WTC11 (cell line): ENCODE measurements around the gene TENT5A. TPM values are rescaled to one million over a fixed set of nuclear protein-coding genes. Genes with fewer than 3 reads are reported as not detected.

Experiments
- ATAC-seq: fragments of 200-7000 bp; cut with Tn5 transposase; 2 replicates; pipeline ENCODE4 v1.10.0; 2021; ENCODE audit warnings: mild to moderate bottlenecking, moderate library complexity
- CTCF ChIA-PET: fragments of 300-600 bp; sonication (Branson Sonifier 250); formaldehyde crosslinking; loops from one replicate; lab custom pipeline; 2021; ENCODE audit warnings: antibody characterized with exemption; lab: Charles Lee
- POLR2A ChIA-PET: fragments of 350-600 bp; sonication (Branson Sonifier 250); formaldehyde crosslinking; loops from one replicate; lab custom pipeline; 2021; ENCODE audit warnings: antibody characterized with exemption; lab: Charles Lee
- DNase-seq: peaks from one replicate; pipeline ENCODE4 v3.0.0; 2021; ENCODE audit warnings: low spot score
- H3K27ac Mint-ChIP-seq: 2 replicates; pipeline ENCODE4 v1.8.0; 2021; ENCODE audit warnings: mixed read lengths
- H3K27me3 Mint-ChIP-seq: 2 replicates; pipeline ENCODE4 v1.8.0; 2021; ENCODE audit warnings: low read depth, mild to moderate bottlenecking, moderate library complexity, mixed read lengths
- H3K36me3 Mint-ChIP-seq: 2 replicates; pipeline ENCODE4 v1.8.0; 2021; ENCODE audit warnings: mixed read lengths
- H3K4me1 Mint-ChIP-seq: 2 replicates; pipeline ENCODE4 v1.8.0; 2022; ENCODE audit warnings: mixed read lengths
- H3K4me3 Mint-ChIP-seq: 2 replicates; pipeline ENCODE4 v1.8.0; 2021; ENCODE audit warnings: mild to moderate bottlenecking, moderate library complexity, mixed read lengths
- H3K9me3 Mint-ChIP-seq: 2 replicates; pipeline ENCODE4 v1.8.0; 2021; ENCODE audit warnings: mixed read lengths
- CBFB ChIP-seq: sonication (generic); formaldehyde crosslinking; IDR thresholded peaks from 2 replicates; pipeline ENCODE4 v1.8.1; 2022; ENCODE audit warnings: mild to moderate bottlenecking, low read depth, missing genetic modification reagents
- FOXJ3 ChIP-seq: sonication (generic); formaldehyde crosslinking; IDR thresholded peaks from 2 replicates; pipeline ENCODE4 v1.9.0; 2021; ENCODE audit warnings: missing genetic modification reagents, mild to moderate bottlenecking, borderline replicate concordance
- FOXP1 ChIP-seq: sonication (generic); formaldehyde crosslinking; IDR thresholded peaks from 2 replicates; pipeline ENCODE4 v1.8.0; 2022; ENCODE audit warnings: missing genetic modification reagents, mild to moderate bottlenecking, moderate library complexity, borderline replicate concordance
- GABPB1 ChIP-seq: sonication (generic); formaldehyde crosslinking; IDR thresholded peaks from 2 replicates; pipeline ENCODE4 v1.8.1; 2023; ENCODE audit warnings: mild to moderate bottlenecking, missing genetic modification reagents
- NFATC4 ChIP-seq: fragments of 250-450 bp; sonication (Bioruptor Pico); IDR thresholded peaks from 2 replicates; pipeline ENCODE4 v1.9.0; 2021; ENCODE audit warnings: mild to moderate bottlenecking
- ZNF396 ChIP-seq: fragments of 250-450 bp; sonication (Bioruptor Pico); IDR thresholded peaks from 2 replicates; pipeline ENCODE4 v1.8.0; 2021; ENCODE audit warnings: mild to moderate bottlenecking, moderate library complexity, borderline replicate concordance
- ZNF671 ChIP-seq: fragments of 250-450 bp; sonication (Bioruptor Pico); IDR thresholded peaks from 2 replicates; pipeline ENCODE4 v1.8.0; 2021; ENCODE audit warnings: mild to moderate bottlenecking
- total RNA-seq: library from RNA; stranded (reverse); gene quantifications from 3 replicates; pipeline ENCODE4 v1.2.3, GENCODE V29; 2021
- TF ChIP-seq, protein P1 (sequence below): sonication (generic); formaldehyde crosslinking; IDR thresholded peaks from 2 replicates; pipeline ENCODE4 v1.8.1; 2023; ENCODE audit warnings: mild to moderate bottlenecking, moderate library complexity, missing genetic modification reagents
- TF ChIP-seq, protein P2 (sequence below): sonication (generic); formaldehyde crosslinking; IDR thresholded peaks from 2 replicates; pipeline ENCODE4 v1.8.0; 2023; ENCODE audit warnings: mild to moderate bottlenecking, missing genetic modification reagents
- TF ChIP-seq, protein P3 (sequence below): sonication (generic); formaldehyde crosslinking; IDR thresholded peaks from 2 replicates; pipeline ENCODE4 v1.8.1; 2022; ENCODE audit warnings: mild to moderate bottlenecking, moderate library complexity, missing genetic modification reagents
- TF ChIP-seq, protein P4 (sequence below): sonication (generic); formaldehyde crosslinking; IDR thresholded peaks from 2 replicates; pipeline ENCODE4 v1.8.0; 2023; ENCODE audit warnings: missing genetic modification reagents
- TF ChIP-seq, protein P5 (sequence below): sonication (generic); formaldehyde crosslinking; IDR thresholded peaks from 2 replicates; pipeline ENCODE4 v1.8.1; 2023; ENCODE audit warnings: mild to moderate bottlenecking, missing genetic modification reagents, moderate library complexity
- TF ChIP-seq, protein P6 (sequence below): sonication (generic); formaldehyde crosslinking; IDR thresholded peaks from 2 replicates; pipeline ENCODE4 v1.8.1; 2023; ENCODE audit warnings: mild to moderate bottlenecking, missing genetic modification reagents, borderline replicate concordance
- TF ChIP-seq, protein P7 (sequence below): fragments of 250-450 bp; sonication (Bioruptor Pico); IDR thresholded peaks from 2 replicates; pipeline ENCODE4 v1.9.0; 2021; ENCODE audit warnings: mild to moderate bottlenecking
- TF ChIP-seq, protein P8 (sequence below): fragments of 200-600 bp; IDR thresholded peaks from 2 replicates; pipeline ENCODE4 v1.8.0; 2022; ENCODE audit warnings: antibody characterized with exemption

TENT5A gene
- total RNA-seq, 1 experiment from 2014 or later = 3.2 TPM

DNA sequence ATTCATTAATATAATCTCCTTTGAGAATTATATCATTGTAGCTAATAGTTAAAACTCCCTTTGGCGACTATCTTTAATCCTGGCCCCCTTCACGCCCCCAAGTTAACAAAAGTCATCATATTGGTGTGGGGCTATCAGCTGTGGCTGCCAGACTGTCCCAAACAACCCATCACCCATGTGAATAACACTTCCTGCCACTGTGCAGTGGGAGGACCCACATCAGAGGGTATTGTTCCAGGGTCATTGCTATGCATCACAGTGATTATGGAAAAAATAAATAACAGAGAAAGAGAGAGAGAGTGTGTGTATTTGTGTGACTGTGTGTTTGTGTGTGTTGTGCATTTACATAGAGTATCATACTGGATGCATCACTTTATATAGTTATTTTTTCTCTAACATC is 39.3 kb upstream of the TENT5A start:
- Mint-ChIP-seq H3K27me3 (no peaks in the 10 kb centered on the region), H3K36me3 (no peaks in the 10 kb centered on the region), H3K9me3 (peaks cover 9% of the 10 kb centered on the region), H3K27ac (no peak overlapping the region), H3K4me1 (peaks cover 48% of the 10 kb centered on the region), H3K4me3 (no peak overlapping the region)
- ChIA-PET POLR2A (no interaction called here), CTCF (no interaction called here)
- ATAC-seq (no peak), DNase-seq (no peak)
- TF ChIP-seq, protein P1, sequence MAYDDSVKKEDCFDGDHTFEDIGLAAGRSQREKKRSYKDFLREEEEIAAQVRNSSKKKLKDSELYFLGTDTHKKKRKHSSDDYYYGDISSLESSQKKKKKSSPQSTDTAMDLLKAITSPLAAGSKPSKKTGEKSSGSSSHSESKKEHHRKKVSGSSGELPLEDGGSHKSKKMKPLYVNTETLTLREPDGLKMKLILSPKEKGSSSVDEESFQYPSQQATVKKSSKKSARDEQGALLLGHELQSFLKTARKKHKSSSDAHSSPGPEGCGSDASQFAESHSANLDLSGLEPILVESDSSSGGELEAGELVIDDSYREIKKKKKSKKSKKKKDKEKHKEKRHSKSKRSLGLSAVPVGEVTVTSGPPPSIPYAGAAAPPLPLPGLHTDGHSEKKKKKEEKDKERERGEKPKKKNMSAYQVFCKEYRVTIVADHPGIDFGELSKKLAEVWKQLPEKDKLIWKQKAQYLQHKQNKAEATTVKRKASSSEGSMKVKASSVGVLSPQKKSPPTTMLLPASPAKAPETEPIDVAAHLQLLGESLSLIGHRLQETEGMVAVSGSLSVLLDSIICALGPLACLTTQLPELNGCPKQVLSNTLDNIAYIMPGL = no peak
- TF ChIP-seq, protein P2, sequence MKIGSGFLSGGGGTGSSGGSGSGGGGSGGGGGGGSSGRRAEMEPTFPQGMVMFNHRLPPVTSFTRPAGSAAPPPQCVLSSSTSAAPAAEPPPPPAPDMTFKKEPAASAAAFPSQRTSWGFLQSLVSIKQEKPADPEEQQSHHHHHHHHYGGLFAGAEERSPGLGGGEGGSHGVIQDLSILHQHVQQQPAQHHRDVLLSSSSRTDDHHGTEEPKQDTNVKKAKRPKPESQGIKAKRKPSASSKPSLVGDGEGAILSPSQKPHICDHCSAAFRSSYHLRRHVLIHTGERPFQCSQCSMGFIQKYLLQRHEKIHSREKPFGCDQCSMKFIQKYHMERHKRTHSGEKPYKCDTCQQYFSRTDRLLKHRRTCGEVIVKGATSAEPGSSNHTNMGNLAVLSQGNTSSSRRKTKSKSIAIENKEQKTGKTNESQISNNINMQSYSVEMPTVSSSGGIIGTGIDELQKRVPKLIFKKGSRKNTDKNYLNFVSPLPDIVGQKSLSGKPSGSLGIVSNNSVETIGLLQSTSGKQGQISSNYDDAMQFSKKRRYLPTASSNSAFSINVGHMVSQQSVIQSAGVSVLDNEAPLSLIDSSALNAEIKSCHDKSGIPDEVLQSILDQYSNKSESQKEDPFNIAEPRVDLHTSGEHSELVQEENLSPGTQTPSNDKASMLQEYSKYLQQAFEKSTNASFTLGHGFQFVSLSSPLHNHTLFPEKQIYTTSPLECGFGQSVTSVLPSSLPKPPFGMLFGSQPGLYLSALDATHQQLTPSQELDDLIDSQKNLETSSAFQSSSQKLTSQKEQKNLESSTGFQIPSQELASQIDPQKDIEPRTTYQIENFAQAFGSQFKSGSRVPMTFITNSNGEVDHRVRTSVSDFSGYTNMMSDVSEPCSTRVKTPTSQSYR (CRISPR knock-in tag) = no peak
- TF ChIP-seq ZNF671 (CRISPR knock-in tag) (no peak), FOXP1 (CRISPR knock-in tag) (no peak)
- TF ChIP-seq, protein P3, sequence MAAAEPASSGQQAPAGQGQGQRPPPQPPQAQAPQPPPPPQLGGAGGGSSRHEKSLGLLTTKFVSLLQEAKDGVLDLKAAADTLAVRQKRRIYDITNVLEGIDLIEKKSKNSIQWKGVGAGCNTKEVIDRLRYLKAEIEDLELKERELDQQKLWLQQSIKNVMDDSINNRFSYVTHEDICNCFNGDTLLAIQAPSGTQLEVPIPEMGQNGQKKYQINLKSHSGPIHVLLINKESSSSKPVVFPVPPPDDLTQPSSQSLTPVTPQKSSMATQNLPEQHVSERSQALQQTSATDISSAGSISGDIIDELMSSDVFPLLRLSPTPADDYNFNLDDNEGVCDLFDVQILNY (CRISPR knock-in tag) = no peak
- TF ChIP-seq, protein P4, sequence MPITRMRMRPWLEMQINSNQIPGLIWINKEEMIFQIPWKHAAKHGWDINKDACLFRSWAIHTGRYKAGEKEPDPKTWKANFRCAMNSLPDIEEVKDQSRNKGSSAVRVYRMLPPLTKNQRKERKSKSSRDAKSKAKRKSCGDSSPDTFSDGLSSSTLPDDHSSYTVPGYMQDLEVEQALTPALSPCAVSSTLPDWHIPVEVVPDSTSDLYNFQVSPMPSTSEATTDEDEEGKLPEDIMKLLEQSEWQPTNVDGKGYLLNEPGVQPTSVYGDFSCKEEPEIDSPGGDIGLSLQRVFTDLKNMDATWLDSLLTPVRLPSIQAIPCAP (CRISPR knock-in tag) = no peak
- TF ChIP-seq, protein P5, sequence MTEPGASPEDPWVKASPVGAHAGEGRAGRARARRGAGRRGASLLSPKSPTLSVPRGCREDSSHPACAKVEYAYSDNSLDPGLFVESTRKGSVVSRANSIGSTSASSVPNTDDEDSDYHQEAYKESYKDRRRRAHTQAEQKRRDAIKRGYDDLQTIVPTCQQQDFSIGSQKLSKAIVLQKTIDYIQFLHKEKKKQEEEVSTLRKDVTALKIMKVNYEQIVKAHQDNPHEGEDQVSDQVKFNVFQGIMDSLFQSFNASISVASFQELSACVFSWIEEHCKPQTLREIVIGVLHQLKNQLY (CRISPR knock-in tag) = no peak
- TF ChIP-seq, protein P6, sequence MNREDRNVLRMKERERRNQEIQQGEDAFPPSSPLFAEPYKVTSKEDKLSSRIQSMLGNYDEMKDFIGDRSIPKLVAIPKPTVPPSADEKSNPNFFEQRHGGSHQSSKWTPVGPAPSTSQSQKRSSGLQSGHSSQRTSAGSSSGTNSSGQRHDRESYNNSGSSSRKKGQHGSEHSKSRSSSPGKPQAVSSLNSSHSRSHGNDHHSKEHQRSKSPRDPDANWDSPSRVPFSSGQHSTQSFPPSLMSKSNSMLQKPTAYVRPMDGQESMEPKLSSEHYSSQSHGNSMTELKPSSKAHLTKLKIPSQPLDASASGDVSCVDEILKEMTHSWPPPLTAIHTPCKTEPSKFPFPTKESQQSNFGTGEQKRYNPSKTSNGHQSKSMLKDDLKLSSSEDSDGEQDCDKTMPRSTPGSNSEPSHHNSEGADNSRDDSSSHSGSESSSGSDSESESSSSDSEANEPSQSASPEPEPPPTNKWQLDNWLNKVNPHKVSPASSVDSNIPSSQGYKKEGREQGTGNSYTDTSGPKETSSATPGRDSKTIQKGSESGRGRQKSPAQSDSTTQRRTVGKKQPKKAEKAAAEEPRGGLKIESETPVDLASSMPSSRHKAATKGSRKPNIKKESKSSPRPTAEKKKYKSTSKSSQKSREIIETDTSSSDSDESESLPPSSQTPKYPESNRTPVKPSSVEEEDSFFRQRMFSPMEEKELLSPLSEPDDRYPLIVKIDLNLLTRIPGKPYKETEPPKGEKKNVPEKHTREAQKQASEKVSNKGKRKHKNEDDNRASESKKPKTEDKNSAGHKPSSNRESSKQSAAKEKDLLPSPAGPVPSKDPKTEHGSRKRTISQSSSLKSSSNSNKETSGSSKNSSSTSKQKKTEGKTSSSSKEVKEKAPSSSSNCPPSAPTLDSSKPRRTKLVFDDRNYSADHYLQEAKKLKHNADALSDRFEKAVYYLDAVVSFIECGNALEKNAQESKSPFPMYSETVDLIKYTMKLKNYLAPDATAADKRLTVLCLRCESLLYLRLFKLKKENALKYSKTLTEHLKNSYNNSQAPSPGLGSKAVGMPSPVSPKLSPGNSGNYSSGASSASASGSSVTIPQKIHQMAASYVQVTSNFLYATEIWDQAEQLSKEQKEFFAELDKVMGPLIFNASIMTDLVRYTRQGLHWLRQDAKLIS (CRISPR knock-in tag) = no peak

DNA sequence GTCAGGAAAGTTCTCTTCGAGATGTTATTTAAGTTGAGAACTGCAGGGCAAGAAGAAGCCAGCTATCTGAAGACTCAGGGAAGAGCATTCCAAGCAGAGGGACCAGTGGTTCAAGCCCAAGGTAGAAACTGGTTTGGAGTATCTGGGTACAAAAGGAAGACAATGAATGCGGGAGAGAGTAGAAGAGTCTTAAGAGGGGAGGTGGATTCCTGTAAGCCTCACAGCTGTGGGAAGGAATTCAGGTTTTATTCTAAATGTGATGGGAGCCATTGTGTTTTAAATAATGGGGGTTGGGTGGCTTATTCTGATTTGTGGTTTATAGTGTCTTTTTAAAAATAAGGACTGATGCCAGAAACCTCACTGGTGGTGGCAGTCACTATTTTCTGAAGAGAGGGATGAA is 37.6 kb upstream of the TENT5A start:
- H3K27me3 Mint-ChIP-seq = no peaks in the 10 kb centered on the region
- DNase-seq = no peak
- H3K36me3 Mint-ChIP-seq = no peaks in the 10 kb centered on the region
- CTCF ChIA-PET = no interaction called here
- H3K4me1 Mint-ChIP-seq = peaks cover 62% of the 10 kb centered on the region
- H3K9me3 Mint-ChIP-seq = no peaks in the 10 kb centered on the region; the same call in 1 of the 2 replicates
- ATAC-seq = peak; percentile 91
- POLR2A ChIA-PET = interaction anchor here (1.0 kb wide), 1 partner anchor 38 kb away, joined by 3 read pairs; the partner anchor contains the start of gene TENT5A
- no peak for TF ChIP-seq GABPB1
- TF ChIP-seq ZNF396 (CRISPR knock-in tag) = 0 out of 2 replicates have a peak, but pooled peaks have one; percentile 26
- H3K27ac Mint-ChIP-seq = peak overlapping the region; percentile 96
- peak overlapping the region; percentile 39 for H3K4me3 Mint-ChIP-seq

DNA sequence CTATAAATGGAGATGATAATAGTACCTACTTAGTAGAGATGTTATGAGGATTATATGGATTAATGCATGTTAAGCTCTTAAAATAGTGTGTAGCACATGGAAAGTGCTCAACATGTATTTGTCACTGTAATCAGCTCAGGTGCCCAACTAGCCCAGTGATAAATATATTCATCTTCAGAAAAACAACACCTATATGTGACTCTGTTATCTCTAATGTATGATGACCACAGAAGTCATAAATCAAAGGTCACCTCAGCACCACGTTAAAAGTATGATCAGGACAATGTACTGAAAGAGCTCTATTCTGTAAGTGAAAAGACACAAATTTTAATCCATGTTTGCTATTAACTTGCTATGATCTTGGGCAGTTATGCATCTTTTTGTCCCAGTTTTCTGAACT is 36.8 kb upstream of the TENT5A start:
- POLR2A ChIA-PET = interaction anchor here (1.0 kb wide), 1 partner anchor 37 kb away, joined by 3 read pairs; the partner anchor contains the start of gene TENT5A
- H3K27ac Mint-ChIP-seq = peak overlapping the region; percentile 96
- peaks cover 62% of the 10 kb centered on the region for H3K4me1 Mint-ChIP-seq
- ATAC-seq (no peak), DNase-seq (no peak)
- no peaks in the 10 kb centered on the region; the same call in 1 of the 2 replicates for H3K9me3 Mint-ChIP-seq
- CTCF ChIA-PET = no interaction called here
- no peaks in the 10 kb centered on the region for H3K27me3 Mint-ChIP-seq
- no peak overlapping the region for H3K4me3 Mint-ChIP-seq
- H3K36me3 Mint-ChIP-seq = no peaks in the 10 kb centered on the region
- TF ChIP-seq, protein P7, sequence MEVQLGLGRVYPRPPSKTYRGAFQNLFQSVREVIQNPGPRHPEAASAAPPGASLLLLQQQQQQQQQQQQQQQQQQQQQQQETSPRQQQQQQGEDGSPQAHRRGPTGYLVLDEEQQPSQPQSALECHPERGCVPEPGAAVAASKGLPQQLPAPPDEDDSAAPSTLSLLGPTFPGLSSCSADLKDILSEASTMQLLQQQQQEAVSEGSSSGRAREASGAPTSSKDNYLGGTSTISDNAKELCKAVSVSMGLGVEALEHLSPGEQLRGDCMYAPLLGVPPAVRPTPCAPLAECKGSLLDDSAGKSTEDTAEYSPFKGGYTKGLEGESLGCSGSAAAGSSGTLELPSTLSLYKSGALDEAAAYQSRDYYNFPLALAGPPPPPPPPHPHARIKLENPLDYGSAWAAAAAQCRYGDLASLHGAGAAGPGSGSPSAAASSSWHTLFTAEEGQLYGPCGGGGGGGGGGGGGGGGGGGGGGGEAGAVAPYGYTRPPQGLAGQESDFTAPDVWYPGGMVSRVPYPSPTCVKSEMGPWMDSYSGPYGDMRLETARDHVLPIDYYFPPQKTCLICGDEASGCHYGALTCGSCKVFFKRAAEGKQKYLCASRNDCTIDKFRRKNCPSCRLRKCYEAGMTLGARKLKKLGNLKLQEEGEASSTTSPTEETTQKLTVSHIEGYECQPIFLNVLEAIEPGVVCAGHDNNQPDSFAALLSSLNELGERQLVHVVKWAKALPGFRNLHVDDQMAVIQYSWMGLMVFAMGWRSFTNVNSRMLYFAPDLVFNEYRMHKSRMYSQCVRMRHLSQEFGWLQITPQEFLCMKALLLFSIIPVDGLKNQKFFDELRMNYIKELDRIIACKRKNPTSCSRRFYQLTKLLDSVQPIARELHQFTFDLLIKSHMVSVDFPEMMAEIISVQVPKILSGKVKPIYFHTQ = no peak
- TF ChIP-seq FOXJ3 (CRISPR knock-in tag) (no peak), CBFB (no peak), FOXP1 (CRISPR knock-in tag) (no peak), NFATC4 (CRISPR knock-in tag) (no peak)
- TF ChIP-seq, protein P8, sequence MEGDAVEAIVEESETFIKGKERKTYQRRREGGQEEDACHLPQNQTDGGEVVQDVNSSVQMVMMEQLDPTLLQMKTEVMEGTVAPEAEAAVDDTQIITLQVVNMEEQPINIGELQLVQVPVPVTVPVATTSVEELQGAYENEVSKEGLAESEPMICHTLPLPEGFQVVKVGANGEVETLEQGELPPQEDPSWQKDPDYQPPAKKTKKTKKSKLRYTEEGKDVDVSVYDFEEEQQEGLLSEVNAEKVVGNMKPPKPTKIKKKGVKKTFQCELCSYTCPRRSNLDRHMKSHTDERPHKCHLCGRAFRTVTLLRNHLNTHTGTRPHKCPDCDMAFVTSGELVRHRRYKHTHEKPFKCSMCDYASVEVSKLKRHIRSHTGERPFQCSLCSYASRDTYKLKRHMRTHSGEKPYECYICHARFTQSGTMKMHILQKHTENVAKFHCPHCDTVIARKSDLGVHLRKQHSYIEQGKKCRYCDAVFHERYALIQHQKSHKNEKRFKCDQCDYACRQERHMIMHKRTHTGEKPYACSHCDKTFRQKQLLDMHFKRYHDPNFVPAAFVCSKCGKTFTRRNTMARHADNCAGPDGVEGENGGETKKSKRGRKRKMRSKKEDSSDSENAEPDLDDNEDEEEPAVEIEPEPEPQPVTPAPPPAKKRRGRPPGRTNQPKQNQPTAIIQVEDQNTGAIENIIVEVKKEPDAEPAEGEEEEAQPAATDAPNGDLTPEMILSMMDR = no peak
